ENCODE results near the gene ORMDL2.
"Not testable (repeated sequence)": the region's sequence is repeated elsewhere in the genome, so short reads cannot be mapped to it uniquely, and the experiment has no call there.

ORMDL2 gene

DNA sequence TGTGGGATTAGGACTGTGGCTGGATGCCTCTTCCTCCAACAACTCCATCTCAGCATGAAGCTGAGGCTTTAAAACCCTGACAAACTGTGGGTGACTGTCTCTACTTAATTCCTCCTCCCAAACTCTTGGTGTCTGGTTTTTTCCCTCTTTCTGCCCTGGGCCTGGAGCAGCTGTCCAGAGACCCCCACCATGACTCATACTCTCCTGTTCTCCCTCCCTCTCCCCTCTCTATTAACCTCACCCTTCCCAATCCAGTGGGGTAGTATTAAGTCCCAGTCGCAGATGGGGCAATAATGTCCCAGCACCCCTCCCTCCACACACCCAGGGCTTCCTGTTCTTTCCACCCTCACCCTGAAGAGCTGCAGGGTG, 13.6 kb downstream of the ORMDL2 start:
- TF ChIP-seq, protein P1, sequence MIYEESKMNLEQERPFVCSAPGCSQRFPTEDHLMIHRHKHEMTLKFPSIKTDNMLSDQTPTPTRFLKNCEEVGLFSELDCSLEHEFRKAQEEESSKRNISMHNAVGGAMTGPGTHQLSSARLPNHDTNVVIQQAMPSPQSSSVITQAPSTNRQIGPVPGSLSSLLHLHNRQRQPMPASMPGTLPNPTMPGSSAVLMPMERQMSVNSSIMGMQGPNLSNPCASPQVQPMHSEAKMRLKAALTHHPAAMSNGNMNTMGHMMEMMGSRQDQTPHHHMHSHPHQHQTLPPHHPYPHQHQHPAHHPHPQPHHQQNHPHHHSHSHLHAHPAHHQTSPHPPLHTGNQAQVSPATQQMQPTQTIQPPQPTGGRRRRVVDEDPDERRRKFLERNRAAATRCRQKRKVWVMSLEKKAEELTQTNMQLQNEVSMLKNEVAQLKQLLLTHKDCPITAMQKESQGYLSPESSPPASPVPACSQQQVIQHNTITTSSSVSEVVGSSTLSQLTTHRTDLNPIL (CRISPR knock-in tag; IDR thresholded peaks at IDR 0.05; ENCODE audit: low read depth) = no peak
- no peak for TF ChIP-seq SNAI2 (CRISPR knock-in tag; IDR thresholded peaks at IDR 0.05)
- no peak for TF ChIP-seq ZFP30 (CRISPR knock-in tag; IDR thresholded peaks at IDR 0.05)
- no peak for TF ChIP-seq ZNF70 (CRISPR knock-in tag; IDR thresholded peaks at IDR 0.05)
- TF ChIP-seq ZC3H10 (CRISPR knock-in tag; IDR thresholded peaks at IDR 0.05) = no peak
- no peak for TF ChIP-seq OSR1 (CRISPR knock-in tag; IDR thresholded peaks at IDR 0.05)
- TF ChIP-seq ARNTL (CRISPR knock-in tag; IDR thresholded peaks at IDR 0.05; ENCODE audit: borderline replicate concordance, low read depth) = no peak
- TF ChIP-seq CSDC2 (CRISPR knock-in tag; IDR thresholded peaks at IDR 0.05) = no peak
- no peak for TF ChIP-seq BACH2 (CRISPR knock-in tag; IDR thresholded peaks at IDR 0.05; ENCODE audit: borderline replicate concordance)
- no peak for TF ChIP-seq ZFP3 (CRISPR knock-in tag; IDR thresholded peaks at IDR 0.05)
- TF ChIP-seq, protein P2, sequence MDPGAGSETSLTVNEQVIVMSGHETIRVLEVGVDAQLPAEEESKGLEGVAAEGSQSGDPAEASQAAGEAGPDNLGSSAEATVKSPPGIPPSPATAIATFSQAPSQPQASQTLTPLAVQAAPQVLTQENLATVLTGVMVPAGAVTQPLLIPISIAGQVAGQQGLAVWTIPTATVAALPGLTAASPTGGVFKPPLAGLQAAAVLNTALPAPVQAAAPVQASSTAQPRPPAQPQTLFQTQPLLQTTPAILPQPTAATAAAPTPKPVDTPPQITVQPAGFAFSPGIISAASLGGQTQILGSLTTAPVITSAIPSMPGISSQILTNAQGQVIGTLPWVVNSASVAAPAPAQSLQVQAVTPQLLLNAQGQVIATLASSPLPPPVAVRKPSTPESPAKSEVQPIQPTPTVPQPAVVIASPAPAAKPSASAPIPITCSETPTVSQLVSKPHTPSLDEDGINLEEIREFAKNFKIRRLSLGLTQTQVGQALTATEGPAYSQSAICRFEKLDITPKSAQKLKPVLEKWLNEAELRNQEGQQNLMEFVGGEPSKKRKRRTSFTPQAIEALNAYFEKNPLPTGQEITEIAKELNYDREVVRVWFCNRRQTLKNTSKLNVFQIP (CRISPR knock-in tag; IDR thresholded peaks at IDR 0.05; ENCODE audit: borderline replicate concordance, low read depth) = no peak
- TF ChIP-seq ZNF565 (CRISPR knock-in tag; conservative IDR thresholded peaks at IDR 0.05; ENCODE audit: low read depth) = no peak
- TF ChIP-seq TOX (CRISPR knock-in tag; IDR thresholded peaks at IDR 0.05; ENCODE audit: borderline replicate concordance) = no peak
- no peak for TF ChIP-seq RARB (CRISPR knock-in tag; IDR thresholded peaks at IDR 0.05)
- TF ChIP-seq ESRRG (CRISPR knock-in tag; IDR thresholded peaks at IDR 0.05) = no peak
- TF ChIP-seq, protein P3, sequence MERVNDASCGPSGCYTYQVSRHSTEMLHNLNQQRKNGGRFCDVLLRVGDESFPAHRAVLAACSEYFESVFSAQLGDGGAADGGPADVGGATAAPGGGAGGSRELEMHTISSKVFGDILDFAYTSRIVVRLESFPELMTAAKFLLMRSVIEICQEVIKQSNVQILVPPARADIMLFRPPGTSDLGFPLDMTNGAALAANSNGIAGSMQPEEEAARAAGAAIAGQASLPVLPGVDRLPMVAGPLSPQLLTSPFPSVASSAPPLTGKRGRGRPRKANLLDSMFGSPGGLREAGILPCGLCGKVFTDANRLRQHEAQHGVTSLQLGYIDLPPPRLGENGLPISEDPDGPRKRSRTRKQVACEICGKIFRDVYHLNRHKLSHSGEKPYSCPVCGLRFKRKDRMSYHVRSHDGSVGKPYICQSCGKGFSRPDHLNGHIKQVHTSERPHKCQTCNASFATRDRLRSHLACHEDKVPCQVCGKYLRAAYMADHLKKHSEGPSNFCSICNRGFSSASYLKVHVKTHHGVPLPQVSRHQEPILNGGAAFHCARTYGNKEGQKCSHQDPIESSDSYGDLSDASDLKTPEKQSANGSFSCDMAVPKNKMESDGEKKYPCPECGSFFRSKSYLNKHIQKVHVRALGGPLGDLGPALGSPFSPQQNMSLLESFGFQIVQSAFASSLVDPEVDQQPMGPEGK (CRISPR knock-in tag; IDR thresholded peaks at IDR 0.05; ENCODE audit: borderline replicate concordance) = no peak
- no peak for TF ChIP-seq PPARA (CRISPR knock-in tag; IDR thresholded peaks at IDR 0.05; ENCODE audit: borderline replicate concordance)
- TF ChIP-seq, protein P4, sequence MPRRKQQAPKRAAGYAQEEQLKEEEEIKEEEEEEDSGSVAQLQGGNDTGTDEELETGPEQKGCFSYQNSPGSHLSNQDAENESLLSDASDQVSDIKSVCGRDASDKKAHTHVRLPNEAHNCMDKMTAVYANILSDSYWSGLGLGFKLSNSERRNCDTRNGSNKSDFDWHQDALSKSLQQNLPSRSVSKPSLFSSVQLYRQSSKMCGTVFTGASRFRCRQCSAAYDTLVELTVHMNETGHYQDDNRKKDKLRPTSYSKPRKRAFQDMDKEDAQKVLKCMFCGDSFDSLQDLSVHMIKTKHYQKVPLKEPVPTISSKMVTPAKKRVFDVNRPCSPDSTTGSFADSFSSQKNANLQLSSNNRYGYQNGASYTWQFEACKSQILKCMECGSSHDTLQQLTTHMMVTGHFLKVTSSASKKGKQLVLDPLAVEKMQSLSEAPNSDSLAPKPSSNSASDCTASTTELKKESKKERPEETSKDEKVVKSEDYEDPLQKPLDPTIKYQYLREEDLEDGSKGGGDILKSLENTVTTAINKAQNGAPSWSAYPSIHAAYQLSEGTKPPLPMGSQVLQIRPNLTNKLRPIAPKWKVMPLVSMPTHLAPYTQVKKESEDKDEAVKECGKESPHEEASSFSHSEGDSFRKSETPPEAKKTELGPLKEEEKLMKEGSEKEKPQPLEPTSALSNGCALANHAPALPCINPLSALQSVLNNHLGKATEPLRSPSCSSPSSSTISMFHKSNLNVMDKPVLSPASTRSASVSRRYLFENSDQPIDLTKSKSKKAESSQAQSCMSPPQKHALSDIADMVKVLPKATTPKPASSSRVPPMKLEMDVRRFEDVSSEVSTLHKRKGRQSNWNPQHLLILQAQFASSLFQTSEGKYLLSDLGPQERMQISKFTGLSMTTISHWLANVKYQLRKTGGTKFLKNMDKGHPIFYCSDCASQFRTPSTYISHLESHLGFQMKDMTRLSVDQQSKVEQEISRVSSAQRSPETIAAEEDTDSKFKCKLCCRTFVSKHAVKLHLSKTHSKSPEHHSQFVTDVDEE (CRISPR knock-in tag; IDR thresholded peaks at IDR 0.05) = no peak
- no peak for TF ChIP-seq ISL1 (CRISPR knock-in tag; IDR thresholded peaks at IDR 0.05)
- TF ChIP-seq, protein P5, sequence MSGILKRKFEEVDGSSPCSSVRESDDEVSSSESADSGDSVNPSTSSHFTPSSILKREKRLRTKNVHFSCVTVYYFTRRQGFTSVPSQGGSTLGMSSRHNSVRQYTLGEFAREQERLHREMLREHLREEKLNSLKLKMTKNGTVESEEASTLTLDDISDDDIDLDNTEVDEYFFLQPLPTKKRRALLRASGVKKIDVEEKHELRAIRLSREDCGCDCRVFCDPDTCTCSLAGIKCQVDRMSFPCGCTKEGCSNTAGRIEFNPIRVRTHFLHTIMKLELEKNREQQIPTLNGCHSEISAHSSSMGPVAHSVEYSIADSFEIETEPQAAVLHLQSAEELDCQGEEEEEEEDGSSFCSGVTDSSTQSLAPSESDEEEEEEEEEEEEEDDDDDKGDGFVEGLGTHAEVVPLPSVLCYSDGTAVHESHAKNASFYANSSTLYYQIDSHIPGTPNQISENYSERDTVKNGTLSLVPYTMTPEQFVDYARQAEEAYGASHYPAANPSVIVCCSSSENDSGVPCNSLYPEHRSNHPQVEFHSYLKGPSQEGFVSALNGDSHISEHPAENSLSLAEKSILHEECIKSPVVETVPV (CRISPR knock-in tag; IDR thresholded peaks at IDR 0.05) = no peak
- ATAC-seq = no peak

DNA sequence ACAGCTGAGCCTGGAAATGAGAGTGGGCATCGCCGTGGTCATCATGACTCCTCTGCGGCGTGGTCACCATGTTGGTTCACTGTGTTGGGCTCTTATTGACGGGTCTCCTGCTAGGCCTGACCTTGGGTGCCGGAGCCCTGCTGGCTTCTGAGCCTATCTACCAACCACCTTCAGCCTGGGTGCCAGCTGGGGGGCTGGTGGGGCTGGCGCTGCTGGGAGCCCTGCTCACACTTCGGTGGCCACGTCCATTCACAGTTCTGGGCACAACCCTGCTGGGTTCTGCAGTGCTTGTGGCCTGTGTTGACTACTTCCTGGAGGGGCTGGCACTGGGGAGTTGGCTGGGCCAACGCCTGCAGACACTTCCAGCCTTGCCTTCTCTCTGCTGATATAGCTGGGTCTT, 15.2 kb downstream of the ORMDL2 start:
- TF ChIP-seq CSDC2 (CRISPR knock-in tag; IDR thresholded peaks at IDR 0.05) (no peak), SNAI2 (CRISPR knock-in tag; IDR thresholded peaks at IDR 0.05) (no peak), ZNF565 (CRISPR knock-in tag; conservative IDR thresholded peaks at IDR 0.05; ENCODE audit: low read depth) (no peak), ISL1 (CRISPR knock-in tag; IDR thresholded peaks at IDR 0.05) (no peak), PPARA (CRISPR knock-in tag; IDR thresholded peaks at IDR 0.05; ENCODE audit: borderline replicate concordance) (no peak), TCF4 (CRISPR knock-in tag; IDR thresholded peaks at IDR 0.05; ENCODE audit: borderline replicate concordance) (no peak)
- TF ChIP-seq, protein P4 (CRISPR knock-in tag; IDR thresholded peaks at IDR 0.05) = no peak
- ATAC-seq = no peak

DNA sequence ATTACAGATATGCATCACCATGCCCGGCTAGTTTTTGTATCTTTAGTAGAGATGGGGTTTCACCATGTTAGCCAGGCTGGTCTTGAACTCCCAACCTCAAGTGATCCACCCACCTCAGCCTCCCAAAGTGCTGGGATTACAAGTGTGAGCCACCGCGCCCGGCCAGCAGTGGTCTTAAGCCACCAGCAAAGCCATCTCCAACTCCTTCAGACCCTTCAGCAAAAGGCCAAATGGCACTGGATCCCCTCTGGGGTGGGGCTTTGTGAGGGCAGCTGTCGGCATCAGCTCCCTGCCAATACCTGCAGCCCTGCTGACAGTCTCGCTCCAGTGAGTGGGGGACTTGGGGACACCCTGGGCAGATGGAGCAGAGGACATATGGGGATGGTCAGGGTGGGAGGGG, 16.6 kb downstream of the ORMDL2 start:
- ATAC-seq = not testable (repeated sequence)

All from SK-N-SH treated with all-trans-retinoic acid at 6 μM for 48 hours (cell line).